GM23248 (cell line): ENCODE measurements around the gene ST6GAL1. TPM values are rescaled to one million over a fixed set of nuclear protein-coding genes. Genes with fewer than 3 reads are reported as not detected.

ENCODE experiments used
- DNase-seq: peaks from one replicate; pipeline ENCODE4 v3.0.0-alpha.2; 2015
- H2AFZ ChIP-seq: fragments of 200-600 bp; sonication (generic); 2 replicates; pipeline ENCODE4 v1.6.1; 2016; ENCODE audit warnings: antibody characterized with exemption
- H3F3A ChIP-seq: fragments of 200-600 bp; sonication (generic); 2 replicates; pipeline ENCODE4 v1.6.1; 2016; ENCODE audit warnings: mild to moderate bottlenecking, antibody characterized with exemption, mixed run types; ENCODE audit not compliant: insufficient read depth
- H3K27ac ChIP-seq: fragments of 200-600 bp; sonication (generic); 2 replicates; pipeline ENCODE4 v1.5.1; 2016; ENCODE audit warnings: mild to moderate bottlenecking
- H3K27me3 ChIP-seq: fragments of 200-600 bp; sonication (generic); replicated peaks from 2 replicates; pipeline ENCODE4 v1.6.1; 2016; ENCODE audit warnings: mild to moderate bottlenecking; ENCODE audit not compliant: insufficient read depth
- H3K36me3 ChIP-seq: fragments of 200-600 bp; sonication (generic); 2 replicates; pipeline ENCODE4 v1.6.1; 2016; ENCODE audit warnings: low read depth, mild to moderate bottlenecking
- H3K4me1 ChIP-seq: fragments of 200-600 bp; sonication (generic); 2 replicates; pipeline ENCODE4 v1.6.1; 2016; ENCODE audit warnings: mild to moderate bottlenecking; ENCODE audit not compliant: insufficient read depth
- H3K4me2 ChIP-seq: fragments of 200-600 bp; sonication (generic); one replicate; pipeline ENCODE4 v1.6.1; 2016; ENCODE audit warnings: mild to moderate bottlenecking; ENCODE audit not compliant: unreplicated experiment
- H3K4me3 ChIP-seq: fragments of 200-600 bp; sonication (generic); 2 replicates; pipeline ENCODE4 v1.5.1; 2016; ENCODE audit warnings: mild to moderate bottlenecking
- H3K79me2 ChIP-seq: fragments of 200-600 bp; sonication (generic); 2 replicates; pipeline ENCODE4 v1.6.1; 2016; ENCODE audit warnings: mild to moderate bottlenecking; ENCODE audit not compliant: insufficient read depth
- H3K9ac ChIP-seq: fragments of 200-600 bp; sonication (generic); 2 replicates; pipeline ENCODE4 v1.6.1; 2016; ENCODE audit warnings: mild to moderate bottlenecking
- H3K9me2 ChIP-seq: fragments of 200-600 bp; sonication (generic); 2 replicates; pipeline ENCODE4 v1.6.1; 2016; ENCODE audit warnings: mixed run types, mild to moderate bottlenecking, moderate library complexity; ENCODE audit not compliant: insufficient read depth
- H3K9me3 ChIP-seq: fragments of 200-600 bp; sonication (generic); one replicate; pipeline ENCODE4 v1.6.1; 2017; ENCODE audit warnings: low read depth
- H4K20me1 ChIP-seq: fragments of 200-600 bp; sonication (generic); 2 replicates; pipeline ENCODE4 v1.6.0; 2016; ENCODE audit not compliant: insufficient read depth
- EZH2 ChIP-seq: fragments of 200-600 bp; sonication (generic); IDR thresholded peaks from 2 replicates; pipeline ENCODE4 v1.6.1; 2018; ENCODE audit warnings: antibody characterized with exemption, mild to moderate bottlenecking; ENCODE audit not compliant: insufficient read depth, poor library complexity, severe bottlenecking
- EZH2phosphoT487 ChIP-seq: fragments of 200-600 bp; sonication (generic); IDR thresholded peaks from 2 replicates; pipeline ENCODE4 v1.6.1; 2018; ENCODE audit warnings: antibody characterized with exemption, moderate library complexity, mild to moderate bottlenecking, low read depth; ENCODE audit not compliant: insufficient read depth
- WGBS, 2 experiments: methylation state at CpG; one replicate each; pipeline ENCODE4 v1.1.6; 2015 to 2017; ENCODE audit warnings: low lambda C conversion rate in 2 of 2, low coverage in 1 of 2; ENCODE audit errors: missing lambda C conversion rate in 2 of 2; 5-methylcytosine and 5-hydroxymethylcytosine counted together
- in situ Hi-C: fragments of 300-500 bp; cut with MboI; formaldehyde crosslinking; loops from 2 replicates; pipeline ENCODE4 v1.15.0; 2020
- polyA plus RNA-seq: library from polyadenylated mRNA; unstranded; fragments of >200 nt; fragmentation: Nextera tagmentation; extraction: Ambion mirVana; gene quantifications from 2 replicates; pipeline ENCODE4 v1.2.1, GENCODE V29; 2016
- total RNA-seq: library from RNA; depleted of rRNA; stranded (reverse); fragments of >200 nt; shearing (Covaris generic); gene quantifications from 2 replicates; pipeline ENCODE4 v1.2.3, GENCODE V29; 2014

ST6GAL1 gene
- total and polyA plus RNA-seq, 2 experiments from 2014 or later = 0.20 TPM; not detected in 1

GRCh38 chr3:186971578-186971977 is 41.3 kb downstream of the ST6GAL1 start:
- TF ChIP-seq EZH2 (no peak), EZH2phosphoT487 (no peak)
- no peak overlapping the region for H3K4me2 ChIP-seq
- DNase-seq = no peak
- no peaks in the 10 kb centered on the region for H4K20me1 ChIP-seq
- no peaks in the 10 kb centered on the region for H3K9me2 ChIP-seq
- H3F3A ChIP-seq = no peaks in the 10 kb centered on the region; the same call in 1 of the 2 replicates
- WGBS, 2 experiments = 33 to 60% methylated on average over 1 of the region's 1 CpG
- in situ Hi-C loops = no loop called here
- H3K4me1 ChIP-seq = no peaks in the 10 kb centered on the region
- peaks cover 11% of the 10 kb centered on the region for H3K27me3 ChIP-seq
- H3K79me2 ChIP-seq = no peaks in the 10 kb centered on the region
- no peaks in the 10 kb centered on the region for H3K9me3 ChIP-seq
- no peaks in the 10 kb centered on the region for H3K36me3 ChIP-seq
- H2AFZ ChIP-seq = no peak overlapping the region
- no peak overlapping the region for H3K27ac ChIP-seq
- no peak overlapping the region for H3K4me3 ChIP-seq
- no peak overlapping the region for H3K9ac ChIP-seq

DNA sequence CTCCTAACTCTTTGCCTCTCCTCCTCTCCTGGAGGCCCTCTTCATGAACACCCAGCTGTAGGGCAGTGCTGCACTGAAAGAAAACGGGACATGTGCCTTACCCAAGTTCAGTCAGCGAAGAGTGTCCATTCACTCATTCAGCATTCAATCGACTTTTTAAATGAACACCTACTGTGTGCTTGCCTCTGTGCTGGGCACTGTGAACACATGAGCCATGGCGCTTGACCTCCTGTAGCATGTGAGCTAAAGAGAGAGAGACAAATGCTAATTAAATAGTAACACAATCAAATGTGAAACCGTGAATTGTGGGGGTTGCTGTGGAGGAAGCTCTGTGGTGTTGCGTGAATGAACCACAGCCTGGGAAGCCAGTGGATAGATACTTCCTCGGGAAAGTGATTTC is 43.4 kb downstream of the ST6GAL1 start:
- H4K20me1 ChIP-seq = no peaks in the 10 kb centered on the region
- H3K27me3 ChIP-seq = peaks cover 13% of the 10 kb centered on the region
- no peak overlapping the region for H3K9ac ChIP-seq
- no peak for DNase-seq
- H3K9me3 ChIP-seq = no peaks in the 10 kb centered on the region
- TF ChIP-seq EZH2 (no peak), EZH2phosphoT487 (no peak)
- H3K27ac ChIP-seq = no peak overlapping the region
- 52 to 54% methylated on average over 7 of the region's 7 CpGs for WGBS, 2 experiments
- H3K4me3 ChIP-seq = no peak overlapping the region
- H3K4me2 ChIP-seq = no peak overlapping the region
- no peak overlapping the region for H2AFZ ChIP-seq
- no peaks in the 10 kb centered on the region for H3K79me2 ChIP-seq
- no peaks in the 10 kb centered on the region for H3K36me3 ChIP-seq
- in situ Hi-C loops = no loop called here
- H3K9me2 ChIP-seq = no peaks in the 10 kb centered on the region
- no peaks in the 10 kb centered on the region; the same call in 1 of the 2 replicates for H3F3A ChIP-seq
- no peaks in the 10 kb centered on the region for H3K4me1 ChIP-seq

- Histone ChIP-seq H2AFZ (no peak overlapping the region), H3K36me3 (no peaks in the 10 kb centered on the region), H3K27me3 (peaks cover 13% of the 10 kb centered on the region), H3K9me3 (no peaks in the 10 kb centered on the region), H3K27ac (no peak overlapping the region), H3K9ac (no peak overlapping the region), H3K79me2 (no peaks in the 10 kb centered on the region), H4K20me1 (no peaks in the 10 kb centered on the region), H3K4me1 (no peaks in the 10 kb centered on the region), H3K4me2 (no peak overlapping the region), H3K4me3 (no peak overlapping the region), H3K9me2 (no peaks in the 10 kb centered on the region), H3F3A (no peaks in the 10 kb centered on the region)
- no peak for DNase-seq
- in situ Hi-C loops = no loop called here
- TF ChIP-seq EZH2 (no peak), EZH2phosphoT487 (no peak)
- WGBS, 2 experiments = 48 to 50% methylated on average over 9 of the region's 9 CpGs
Measured at GRCh38 chr3:186974824-186975313, 44.5 kb downstream of the ST6GAL1 start.

DNA sequence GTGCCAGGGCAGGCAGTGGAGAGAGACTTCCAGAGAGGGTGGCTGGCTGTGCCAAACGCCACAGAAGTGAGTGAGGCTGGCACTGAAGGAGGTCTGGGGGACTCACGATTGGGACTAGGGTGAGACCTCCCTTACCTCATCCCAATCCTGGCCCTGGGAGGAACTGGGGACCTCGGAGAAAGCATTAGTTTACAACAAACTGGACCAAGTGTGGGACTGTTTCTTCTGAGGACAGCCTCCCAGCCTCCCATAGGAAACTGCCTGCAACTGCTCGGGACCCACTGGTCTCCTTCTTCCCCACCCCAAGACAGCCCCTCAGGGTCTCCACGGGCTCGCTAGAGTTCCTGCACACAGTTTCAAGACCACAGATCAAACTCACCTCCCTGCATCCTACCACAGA is 45.4 kb downstream of the ST6GAL1 start:
- Histone ChIP-seq H3K79me2 (no peaks in the 10 kb centered on the region), H3K9ac (no peak overlapping the region), H3K9me2 (no peaks in the 10 kb centered on the region), H2AFZ (no peak overlapping the region), H3K36me3 (no peaks in the 10 kb centered on the region), H3K9me3 (no peaks in the 10 kb centered on the region), H3K4me2 (no peak overlapping the region), H4K20me1 (no peaks in the 10 kb centered on the region), H3K4me3 (no peak overlapping the region), H3K27me3 (peaks cover 13% of the 10 kb centered on the region), H3K4me1 (no peaks in the 10 kb centered on the region), H3F3A (no peaks in the 10 kb centered on the region), H3K27ac (no peak overlapping the region)
- WGBS, 2 experiments = 9 to 30% methylated on average over 6 of the region's 6 CpGs
- in situ Hi-C loops = no loop called here
- no peak for DNase-seq
- no peak for TF ChIP-seq EZH2
- no peak for TF ChIP-seq EZH2phosphoT487
